Bronchial epithelial cell (primary cell): ENCODE results near the gene PDE4C. TPM values are rescaled to one million over a fixed set of nuclear protein-coding genes. Genes with fewer than 3 reads are reported as not detected.

Experiments
- DNase-seq: peaks from one replicate; pipeline ENCODE4 v3.0.0-alpha.2; 2010; ENCODE audit warnings: low read depth
- FAIRE-seq: peaks from 2 replicates; lab custom pipeline; 2011; peaks lifted over from hg19 to GRCh38; lab: Jason Lieb, UNC
- H3K27me3 ChIP-seq: 2 replicates; pipeline ENCODE4 v1.5.1; 2011; ENCODE audit warnings: low read length; ENCODE audit not compliant: control insufficient read depth, insufficient read depth
- H3K36me3 ChIP-seq: 2 replicates; pipeline ENCODE4 v1.5.1; 2011; ENCODE audit warnings: low read length; ENCODE audit not compliant: control insufficient read depth, insufficient read depth
- H3K4me3 ChIP-seq: 2 replicates; pipeline ENCODE4 v1.5.1; 2011; ENCODE audit warnings: mild to moderate bottlenecking, low read depth, low read length, control low read depth
- total RNA-seq: library from RNA; depleted of rRNA; stranded (reverse); fragments of >200 nt; gene quantifications from 2 replicates; pipeline ENCODE4 v1.2.1, GENCODE V29; 2014
- TF ChIP-seq, protein P1 (sequence below): IDR thresholded peaks from 2 replicates; pipeline ENCODE4 v1.5.1; 2011; ENCODE audit warnings: mild to moderate bottlenecking, moderate library complexity, low read length, control low read depth, inconsistent platforms; ENCODE audit not compliant: insufficient read depth, severe bottlenecking

The PDE4C gene
- 0.26 and 0.38 TPM in 2 replicates for total RNA-seq

GRCh38 chr19:18225702-18226468 lies at the start of gene PDE4C:
PDE4C (minus strand) TSS chr19:18226438; CDS start chr19:18226415, 23 bp downstream.
- no peak for DNase-seq
- H3K4me3 ChIP-seq: no peak within 1 kb of the TSS
- H3K27me3 ChIP-seq: peaks cover 11% of the 10 kb centered on the region
- no peaks in the 10 kb centered on the region for H3K36me3 ChIP-seq
- TF ChIP-seq, protein P1, sequence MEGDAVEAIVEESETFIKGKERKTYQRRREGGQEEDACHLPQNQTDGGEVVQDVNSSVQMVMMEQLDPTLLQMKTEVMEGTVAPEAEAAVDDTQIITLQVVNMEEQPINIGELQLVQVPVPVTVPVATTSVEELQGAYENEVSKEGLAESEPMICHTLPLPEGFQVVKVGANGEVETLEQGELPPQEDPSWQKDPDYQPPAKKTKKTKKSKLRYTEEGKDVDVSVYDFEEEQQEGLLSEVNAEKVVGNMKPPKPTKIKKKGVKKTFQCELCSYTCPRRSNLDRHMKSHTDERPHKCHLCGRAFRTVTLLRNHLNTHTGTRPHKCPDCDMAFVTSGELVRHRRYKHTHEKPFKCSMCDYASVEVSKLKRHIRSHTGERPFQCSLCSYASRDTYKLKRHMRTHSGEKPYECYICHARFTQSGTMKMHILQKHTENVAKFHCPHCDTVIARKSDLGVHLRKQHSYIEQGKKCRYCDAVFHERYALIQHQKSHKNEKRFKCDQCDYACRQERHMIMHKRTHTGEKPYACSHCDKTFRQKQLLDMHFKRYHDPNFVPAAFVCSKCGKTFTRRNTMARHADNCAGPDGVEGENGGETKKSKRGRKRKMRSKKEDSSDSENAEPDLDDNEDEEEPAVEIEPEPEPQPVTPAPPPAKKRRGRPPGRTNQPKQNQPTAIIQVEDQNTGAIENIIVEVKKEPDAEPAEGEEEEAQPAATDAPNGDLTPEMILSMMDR: no peak
- FAIRE-seq: no peak

DNA sequence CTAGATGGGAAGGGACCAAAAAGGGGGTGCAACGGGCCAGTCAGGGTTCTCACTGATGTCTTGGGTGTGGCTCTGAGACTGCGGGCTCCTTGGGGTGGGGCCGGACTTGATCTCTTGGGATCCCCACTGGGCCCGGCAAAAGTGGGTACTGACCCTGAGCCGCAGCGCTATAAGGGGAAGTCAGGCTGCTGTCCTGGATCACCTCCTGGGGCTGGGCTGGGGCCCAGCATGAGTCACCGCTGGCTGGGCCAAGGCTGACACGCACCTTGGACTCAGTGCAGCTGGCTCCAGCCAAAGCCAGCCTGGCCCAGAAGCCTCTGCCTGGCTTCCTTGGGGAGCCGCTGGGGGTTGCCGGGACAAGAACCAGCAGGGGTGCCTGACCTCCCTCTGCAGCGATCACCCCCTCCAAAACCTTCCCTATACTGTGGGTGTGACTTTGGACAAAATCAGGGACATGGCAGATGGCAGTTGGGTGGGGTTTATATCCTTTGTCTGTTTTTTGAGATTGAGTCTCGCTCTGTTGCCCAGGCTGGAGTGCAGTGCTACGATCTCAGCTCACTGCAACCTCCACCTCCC lies 48.6 kb upstream of the PDE4C start:
- no peak overlapping the region for H3K4me3 ChIP-seq
- H3K27me3 ChIP-seq: no peaks in the 10 kb centered on the region
- FAIRE-seq (no peak), DNase-seq (peak; percentile 72)
- H3K36me3 ChIP-seq: peaks cover 8% of the 10 kb centered on the region
- TF ChIP-seq, protein P1: no peak

- FAIRE-seq (no peak), DNase-seq (peak; percentile 48)
Measured at GRCh38 chr19:18274219-18274780, 48.1 kb upstream of the PDE4C start, which contains the start of gene IQCN. IQCN (minus strand) TSS chr19:18274452; CDS start chr19:18269478, 4,974 bp downstream.

DNA sequence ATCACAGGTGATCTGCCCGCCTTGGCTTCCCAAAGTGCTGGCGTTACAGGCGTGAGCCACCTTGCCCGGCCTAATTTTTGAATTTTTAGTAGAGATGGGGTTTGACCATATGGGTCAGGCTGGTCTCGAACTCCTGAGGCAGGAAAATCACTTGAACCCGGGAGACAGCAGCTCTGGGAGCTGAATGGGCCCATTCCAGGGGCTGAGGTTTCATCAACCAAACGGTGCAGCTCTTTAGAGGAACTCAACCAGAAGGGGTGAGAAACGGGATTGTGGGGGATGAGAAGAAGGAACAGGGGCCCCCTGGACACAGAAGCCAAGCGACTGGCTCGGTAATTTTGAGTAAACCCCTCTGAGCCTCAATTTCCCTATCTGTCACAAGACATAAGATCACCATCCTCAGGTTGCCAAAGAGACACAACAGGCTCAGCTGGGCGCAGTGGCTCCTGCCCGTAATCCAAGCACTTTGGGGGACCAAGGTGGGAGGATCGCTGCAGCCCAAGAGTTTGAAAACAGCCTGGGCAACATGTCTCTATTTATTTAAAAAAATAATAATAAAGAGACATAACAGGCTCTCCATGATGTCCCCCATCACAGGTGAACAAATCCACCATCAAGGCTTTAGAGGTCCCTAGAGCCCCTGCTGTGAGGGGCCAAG lies 47.5 kb upstream of the PDE4C start:
- H3K4me3 ChIP-seq: no peak overlapping the region
- DNase-seq (no peak), FAIRE-seq (no peak)
- peaks cover 4% of the 10 kb centered on the region for H3K36me3 ChIP-seq
- TF ChIP-seq, protein P1: no peak
- H3K27me3 ChIP-seq: no peaks in the 10 kb centered on the region

More at GRCh38 chr19:18274219-18274780, 48.1 kb upstream of the PDE4C start, which contains the start of gene IQCN:
- Histone ChIP-seq H3K36me3 (peaks cover 8% of the 10 kb centered on the region), H3K27me3 (no peaks in the 10 kb centered on the region), H3K4me3 (no peak within 1 kb of the TSS)
- TF ChIP-seq, protein P1: no peak

- DNase-seq: no peak
- Histone ChIP-seq H3K4me3 (no peak overlapping the region), H3K27me3 (no peaks in the 10 kb centered on the region), H3K36me3 (no peaks in the 10 kb centered on the region)
- no peak for FAIRE-seq
- TF ChIP-seq, protein P1: no peak
Measured at GRCh38 chr19:18271433-18271841, 45.2 kb upstream of the PDE4C start.
